Measurements from ENCODE around the gene FILIP1.
"Not testable (repeated sequence)": the region's sequence is repeated elsewhere in the genome, so short reads cannot be mapped to it uniquely, and the experiment has no call there.

FILIP1 gene

GRCh38 chr6:75437421-75437891 is 56.1 kb downstream of the FILIP1 start:
- Histone ChIP-seq H3K4me3 (ENCODE audit: low read length in 2 of 2) (no peak overlapping the region), H2BK12ac (ENCODE audit: low read length) (no peak overlapping the region), H3K18ac (ENCODE audit: low read length) (no peak overlapping the region), H2BK5ac (ENCODE audit: low read length) (no peak overlapping the region), H3K79me1 (ENCODE audit: low read depth, low read length) (no peaks in the 10 kb centered on the region), H3K4me2 (ENCODE audit: insufficient read depth, low read length, poor library complexity, severe bottlenecking) (no peak overlapping the region), H2AK5ac (ENCODE audit: low read depth, low read length) (no peak overlapping the region), H3K9ac (ENCODE audit: low read depth, low read length, poor library complexity) (no peak overlapping the region), H4K91ac (ENCODE audit: low read depth, low read length, poor library complexity) (no peak overlapping the region), H3K14ac (ENCODE audit: low read length) (no peak overlapping the region), H3K4me1 (ENCODE audit: control insufficient read depth in 2 of 2, insufficient read depth in 1 of 2, low read depth in 1 of 2, low read length in 2 of 2) (no peaks in the 10 kb centered on the region), H2BK120ac (ENCODE audit: low read depth, low read length) (no peak overlapping the region), H3K36me3 (replicated peaks in 1 of 2; ENCODE audit: control insufficient read depth in 2 of 2, insufficient read depth in 2 of 2, low read length in 2 of 2) (no peaks in the 10 kb centered on the region), H4K8ac (ENCODE audit: low read depth, low read length) (no peak overlapping the region), H3K23ac (ENCODE audit: low read depth, low read length, poor library complexity) (no peak overlapping the region), H2BK15ac (ENCODE audit: low read length) (no peak overlapping the region), H3K27ac (replicated peaks; ENCODE audit: low read length) (no peak overlapping the region), H3K4ac (ENCODE audit: low read length) (no peak overlapping the region), H3K9me3 (replicated peaks in 1 of 2; ENCODE audit: control insufficient read depth in 2 of 2, insufficient read depth in 1 of 2, low read depth in 1 of 2, low read length in 2 of 2) (no peaks in the 10 kb centered on the region), H3K27me3 (ENCODE audit: control insufficient read depth in 3 of 3, insufficient read depth in 3 of 3, low read depth in 1 of 3, low read length in 3 of 3) (no peaks in the 10 kb centered on the region), H2AFZ (ENCODE audit: low read length) (no peak overlapping the region)
- no CpG with 5 or more reads among the region's 3 CpGs for WGBS, 2 donors (ENCODE audit: extremely low coverage in 2 of 2, insufficient read length in 2 of 2, insufficient replicate concordance in 1 of 2)
- no peak for DNase-seq (ENCODE audit: low spot score)

- Histone ChIP-seq H3K4ac (ENCODE audit: low read length) (no peak overlapping the region), H3K9me3 (replicated peaks in 1 of 2; ENCODE audit: control insufficient read depth in 2 of 2, insufficient read depth in 1 of 2, low read depth in 1 of 2, low read length in 2 of 2) (no peaks in the 10 kb centered on the region), H3K4me2 (ENCODE audit: insufficient read depth, low read length, poor library complexity, severe bottlenecking) (no peak overlapping the region), H3K4me3 (ENCODE audit: low read length in 2 of 2) (no peak overlapping the region), H3K27me3 (ENCODE audit: control insufficient read depth in 3 of 3, insufficient read depth in 3 of 3, low read depth in 1 of 3, low read length in 3 of 3) (no peaks in the 10 kb centered on the region), H2AFZ (ENCODE audit: low read length) (no peak overlapping the region), H3K9ac (ENCODE audit: low read depth, low read length, poor library complexity) (no peak overlapping the region), H2BK120ac (ENCODE audit: low read depth, low read length) (no peak overlapping the region), H3K14ac (ENCODE audit: low read length) (no peak overlapping the region), H2BK5ac (ENCODE audit: low read length) (no peak overlapping the region), H4K8ac (ENCODE audit: low read depth, low read length) (no peak overlapping the region), H3K27ac (replicated peaks; ENCODE audit: low read length) (no peak overlapping the region), H2BK15ac (ENCODE audit: low read length) (no peak overlapping the region), H3K36me3 (replicated peaks in 1 of 2; ENCODE audit: control insufficient read depth in 2 of 2, insufficient read depth in 2 of 2, low read length in 2 of 2) (no peaks in the 10 kb centered on the region), H3K18ac (ENCODE audit: low read length) (no peak overlapping the region), H3K79me1 (ENCODE audit: low read depth, low read length) (no peaks in the 10 kb centered on the region), H2BK12ac (ENCODE audit: low read length) (no peak overlapping the region), H4K91ac (ENCODE audit: low read depth, low read length, poor library complexity) (no peak overlapping the region), H3K4me1 (ENCODE audit: control insufficient read depth in 2 of 2, insufficient read depth in 1 of 2, low read depth in 1 of 2, low read length in 2 of 2) (peaks cover 0 to under 1% of the 10 kb centered on the region in 2 donors), H3K23ac (ENCODE audit: low read depth, low read length, poor library complexity) (no peak overlapping the region), H2AK5ac (ENCODE audit: low read depth, low read length) (no peak overlapping the region)
- DNase-seq (ENCODE audit: low spot score): no peak
- no CpG with 5 or more reads among the region's 4 CpGs for WGBS, 2 donors (ENCODE audit: extremely low coverage in 2 of 2, insufficient read length in 2 of 2, insufficient replicate concordance in 1 of 2)
These were observed 56.7 kb downstream of the FILIP1 start for GRCh38 chr6:75436869-75437268.

DNA sequence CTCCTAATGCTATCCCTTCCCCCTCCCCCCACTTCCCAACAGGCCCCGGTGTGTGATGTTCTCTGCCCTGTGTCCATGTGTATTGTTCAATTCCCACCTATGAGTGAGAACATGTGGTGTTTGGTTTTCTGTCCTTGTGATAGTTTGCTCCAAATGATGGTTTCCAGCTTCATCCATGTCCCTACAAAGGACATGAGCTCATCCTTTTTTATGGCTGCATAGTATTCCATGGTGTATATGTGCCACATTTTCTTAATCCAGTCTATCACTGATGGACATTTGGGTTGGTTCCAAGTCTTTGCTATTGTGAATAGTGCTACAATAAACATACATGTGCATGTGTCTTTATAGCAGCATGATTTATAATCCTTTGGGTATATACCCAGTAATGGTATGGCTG is 60.8 kb downstream of the FILIP1 start:
- not testable (repeated sequence) for H2BK120ac ChIP-seq (ENCODE audit: low read depth, low read length); H3K36me3 ChIP-seq (replicated peaks in 1 of 2; ENCODE audit: control insufficient read depth in 2 of 2, insufficient read depth in 2 of 2, low read length in 2 of 2)

GRCh38 chr6:75431379-75431778 is 62.2 kb downstream of the FILIP1 start:
- Histone ChIP-seq H4K8ac (ENCODE audit: low read depth, low read length) (no peak overlapping the region), H3K79me1 (ENCODE audit: low read depth, low read length) (no peaks in the 10 kb centered on the region), H3K27me3 (ENCODE audit: control insufficient read depth in 3 of 3, insufficient read depth in 3 of 3, low read depth in 1 of 3, low read length in 3 of 3) (no peaks in the 10 kb centered on the region), H2BK120ac (ENCODE audit: low read depth, low read length) (no peak overlapping the region), H3K23ac (ENCODE audit: low read depth, low read length, poor library complexity) (no peak overlapping the region), H3K27ac (replicated peaks; ENCODE audit: low read length) (no peak overlapping the region), H3K4me1 (ENCODE audit: control insufficient read depth in 2 of 2, insufficient read depth in 1 of 2, low read depth in 1 of 2, low read length in 2 of 2) (peaks cover 3 to 11% of the 10 kb centered on the region in 2 donors), H2BK5ac (ENCODE audit: low read length) (no peak overlapping the region), H3K18ac (ENCODE audit: low read length) (no peak overlapping the region), H2AK5ac (ENCODE audit: low read depth, low read length) (no peak overlapping the region), H3K9me3 (replicated peaks in 1 of 2; ENCODE audit: control insufficient read depth in 2 of 2, insufficient read depth in 1 of 2, low read depth in 1 of 2, low read length in 2 of 2) (no peaks in the 10 kb centered on the region), H3K4ac (ENCODE audit: low read length) (no peak overlapping the region), H2BK15ac (ENCODE audit: low read length) (no peak overlapping the region), H4K91ac (ENCODE audit: low read depth, low read length, poor library complexity) (no peak overlapping the region), H3K36me3 (replicated peaks in 1 of 2; ENCODE audit: control insufficient read depth in 2 of 2, insufficient read depth in 2 of 2, low read length in 2 of 2) (no peaks in the 10 kb centered on the region), H2BK12ac (ENCODE audit: low read length) (no peak overlapping the region), H3K9ac (ENCODE audit: low read depth, low read length, poor library complexity) (no peak overlapping the region), H2AFZ (ENCODE audit: low read length) (peak overlapping the region; percentile 43), H3K14ac (ENCODE audit: low read length) (no peak overlapping the region), H3K4me3 (ENCODE audit: low read length in 2 of 2) (no peak overlapping the region), H3K4me2 (ENCODE audit: insufficient read depth, low read length, poor library complexity, severe bottlenecking) (no peak overlapping the region)
- DNase-seq (ENCODE audit: low spot score): no peak
- no CpG with 5 or more reads among the region's 1 CpG for WGBS, 2 donors (ENCODE audit: extremely low coverage in 2 of 2, insufficient read length in 2 of 2, insufficient replicate concordance in 1 of 2)

More for the DNA sequence above, 60.8 kb downstream of the FILIP1 start:
- H3K4me3 ChIP-seq (ENCODE audit: low read length in 2 of 2); H2BK5ac ChIP-seq (ENCODE audit: low read length); H2AK5ac ChIP-seq (ENCODE audit: low read depth, low read length); H3K27me3 ChIP-seq (ENCODE audit: control insufficient read depth in 3 of 3, insufficient read depth in 3 of 3, low read depth in 1 of 3, low read length in 3 of 3); H3K27ac ChIP-seq (replicated peaks; ENCODE audit: low read length); H4K8ac ChIP-seq (ENCODE audit: low read depth, low read length); DNase-seq (ENCODE audit: low spot score); H3K18ac ChIP-seq (ENCODE audit: low read length); H3K14ac ChIP-seq (ENCODE audit: low read length); H3K4me2 ChIP-seq (ENCODE audit: insufficient read depth, low read length, poor library complexity, severe bottlenecking); H3K4ac ChIP-seq (ENCODE audit: low read length); H2BK12ac ChIP-seq (ENCODE audit: low read length); H2BK15ac ChIP-seq (ENCODE audit: low read length); H3K79me1 ChIP-seq (ENCODE audit: low read depth, low read length); H3K9ac ChIP-seq (ENCODE audit: low read depth, low read length, poor library complexity); H3K23ac ChIP-seq (ENCODE audit: low read depth, low read length, poor library complexity); H3K9me3 ChIP-seq (replicated peaks in 1 of 2; ENCODE audit: control insufficient read depth in 2 of 2, insufficient read depth in 1 of 2, low read depth in 1 of 2, low read length in 2 of 2); H2AFZ ChIP-seq (ENCODE audit: low read length); H4K91ac ChIP-seq (ENCODE audit: low read depth, low read length, poor library complexity): not testable (repeated sequence)
- no CpG with 5 or more reads among the region's 1 CpG for WGBS, 2 donors (ENCODE audit: extremely low coverage in 2 of 2, insufficient read length in 2 of 2, insufficient replicate concordance in 1 of 2)
- H3K4me1 ChIP-seq (ENCODE audit: control insufficient read depth in 2 of 2, insufficient read depth in 1 of 2, low read depth in 1 of 2, low read length in 2 of 2): peaks cover 3 to 11% of the 10 kb centered on the region in 2 donors
